HS-27A (cell line): ENCODE results near the gene ADA.

ENCODE experiments used
- DNase-seq: peaks from one replicate; pipeline ENCODE4 v3.0.0-alpha.2; 2012; ENCODE audit warnings: low read depth, missing footprints

ADA gene

GRCh38 chr20:44580581-44581268, 70.8 kb downstream of the ADA start:
- no peak for DNase-seq

- DNase-seq: no peak
These were observed 72.0 kb downstream of the ADA start for GRCh38 chr20:44579313-44580081.

GRCh38 chr20:44576297-44576696, 75.2 kb downstream of the ADA start:
- no peak for DNase-seq

- DNase-seq: no peak
These were observed 77.1 kb downstream of the ADA start for GRCh38 chr20:44574372-44574771.

- DNase-seq: no peak
These were observed 78.0 kb downstream of the ADA start for GRCh38 chr20:44573501-44573869.

- peak; percentile 87 for DNase-seq
These were observed 78.7 kb downstream of the ADA start for GRCh38 chr20:44572551-44573500.

GRCh38 chr20:44571362-44571988, 80.0 kb downstream of the ADA start:
- no peak for DNase-seq

GRCh38 chr20:44570367-44570766, 81.1 kb downstream of the ADA start:
- DNase-seq: no peak
